DND-41 (cell line): Measurements from ENCODE around the gene ARNT2.

Experiments
- CTCF ChIP-seq: IDR thresholded peaks from 2 replicates; pipeline ENCODE4 v1.5.1; 2012; ENCODE audit warnings: borderline replicate concordance, low read length, moderate library complexity, mild to moderate bottlenecking; ENCODE audit not compliant: poor library complexity, severe bottlenecking; ENCODE audit errors: extremely low read depth
- EZH2 ChIP-seq: IDR thresholded peaks from 3 replicates; pipeline ENCODE4 v1.6.1; 2012; ENCODE audit warnings: borderline replicate concordance, low read depth, mild to moderate bottlenecking, moderate library complexity, low read length, inconsistent platforms; ENCODE audit not compliant: severe bottlenecking

DNA sequence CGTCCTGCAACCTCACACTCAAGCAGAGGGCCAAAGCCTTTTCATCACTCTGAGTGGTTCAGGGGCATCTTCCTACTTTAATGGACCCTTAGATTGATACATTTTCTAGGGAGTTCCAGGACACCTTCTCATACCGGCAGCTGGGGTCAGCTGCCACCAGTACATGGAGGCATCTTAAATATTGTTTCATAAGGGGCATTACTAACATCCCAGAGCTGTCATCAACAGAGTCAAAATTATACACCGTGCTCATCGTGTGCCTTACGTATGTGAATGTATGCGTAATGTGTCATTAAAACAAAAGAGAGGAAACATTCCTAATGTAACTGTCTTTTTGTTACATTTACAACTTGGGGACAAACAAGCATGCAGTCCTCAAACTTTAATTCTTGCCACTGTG is 57.9 kb downstream of the ARNT2 start:
- TF ChIP-seq CTCF (no peak), EZH2 (no peak)
